NB4 (cell line): Measurements from ENCODE around the gene SUMO3.

Source experiments
- CTCF ChIP-seq: IDR thresholded peaks from one replicate; pipeline ENCODE4 v1.5.1; 2012; ENCODE audit warnings: low read depth, low read length
- MAX ChIP-seq: IDR thresholded peaks from 2 replicates; pipeline ENCODE4 v1.6.1; 2011; ENCODE audit warnings: low read depth, low read length
- POLR2A ChIP-seq: IDR thresholded peaks from 2 replicates; pipeline ENCODE4 v1.6.1; 2011; ENCODE audit warnings: mild to moderate bottlenecking; ENCODE audit not compliant: insufficient read length; ENCODE audit errors: extremely low read depth

GRCh38 chr21:44805226-44805625, 12.6 kb downstream of the SUMO3 start:
- no peak for TF ChIP-seq POLR2A
- no peak for TF ChIP-seq CTCF
- TF ChIP-seq MAX: no peak
